Right forelimb (tissue), 1 donor: ENCODE measurements around the gene ARHGAP32.
"Not testable (repeated sequence)": the region's sequence is repeated elsewhere in the genome, so short reads cannot be mapped to it uniquely, and the experiment has no call there.

Experiments used
- DNase-seq: peaks from one replicate; pipeline ENCODE4 v3.0.0-alpha.2; 2018

The ARHGAP32 gene

GRCh38 chr11:128927108-128927461 is 265.0 kb downstream of the ARHGAP32 start:
- no peak for DNase-seq

- no peak for DNase-seq
These were observed 265.6 kb downstream of the ARHGAP32 start for GRCh38 chr11:128926437-128927107.

- DNase-seq, result no peak
These were observed 266.1 kb downstream of the ARHGAP32 start for GRCh38 chr11:128926000-128926399.

GRCh38 chr11:128925250-128925600 is 266.9 kb downstream of the ARHGAP32 start:
- DNase-seq, result no peak

- DNase-seq, result no peak
These were observed 267.4 kb downstream of the ARHGAP32 start for GRCh38 chr11:128924510-128925249.

GRCh38 chr11:128924104-128924503 is 268.0 kb downstream of the ARHGAP32 start:
- no peak for DNase-seq

GRCh38 chr11:128921793-128922192 is 270.3 kb downstream of the ARHGAP32 start:
- DNase-seq, result no peak

GRCh38 chr11:128920666-128921065 is 271.5 kb downstream of the ARHGAP32 start:
- DNase-seq, result no peak

- not testable (repeated sequence) for DNase-seq
These were observed 272.5 kb downstream of the ARHGAP32 start for GRCh38 chr11:128919635-128920034.

GRCh38 chr11:128919216-128919615 is 272.9 kb downstream of the ARHGAP32 start:
- DNase-seq, result no peak

- no peak for DNase-seq
These were observed 274.9 kb downstream of the ARHGAP32 start for GRCh38 chr11:128917144-128917724.

- DNase-seq, result no peak
These were observed 275.4 kb downstream of the ARHGAP32 start for GRCh38 chr11:128916681-128917080.

- no peak for DNase-seq
These were observed 276.0 kb downstream of the ARHGAP32 start for GRCh38 chr11:128916037-128916572.

GRCh38 chr11:128915149-128915521 is 277.0 kb downstream of the ARHGAP32 start:
- no peak for DNase-seq
